HG03439 (cell line): Measurements from ENCODE around the gene TULP1.

Source experiments
- ATAC-seq: cut with Tn5 transposase; IDR thresholded peaks from one replicate; pipeline ENCODE4 v1.9.1; 2021; ENCODE audit warnings: mild to moderate bottlenecking, moderate library complexity; ENCODE audit not compliant: unreplicated experiment

Gene TULP1

DNA sequence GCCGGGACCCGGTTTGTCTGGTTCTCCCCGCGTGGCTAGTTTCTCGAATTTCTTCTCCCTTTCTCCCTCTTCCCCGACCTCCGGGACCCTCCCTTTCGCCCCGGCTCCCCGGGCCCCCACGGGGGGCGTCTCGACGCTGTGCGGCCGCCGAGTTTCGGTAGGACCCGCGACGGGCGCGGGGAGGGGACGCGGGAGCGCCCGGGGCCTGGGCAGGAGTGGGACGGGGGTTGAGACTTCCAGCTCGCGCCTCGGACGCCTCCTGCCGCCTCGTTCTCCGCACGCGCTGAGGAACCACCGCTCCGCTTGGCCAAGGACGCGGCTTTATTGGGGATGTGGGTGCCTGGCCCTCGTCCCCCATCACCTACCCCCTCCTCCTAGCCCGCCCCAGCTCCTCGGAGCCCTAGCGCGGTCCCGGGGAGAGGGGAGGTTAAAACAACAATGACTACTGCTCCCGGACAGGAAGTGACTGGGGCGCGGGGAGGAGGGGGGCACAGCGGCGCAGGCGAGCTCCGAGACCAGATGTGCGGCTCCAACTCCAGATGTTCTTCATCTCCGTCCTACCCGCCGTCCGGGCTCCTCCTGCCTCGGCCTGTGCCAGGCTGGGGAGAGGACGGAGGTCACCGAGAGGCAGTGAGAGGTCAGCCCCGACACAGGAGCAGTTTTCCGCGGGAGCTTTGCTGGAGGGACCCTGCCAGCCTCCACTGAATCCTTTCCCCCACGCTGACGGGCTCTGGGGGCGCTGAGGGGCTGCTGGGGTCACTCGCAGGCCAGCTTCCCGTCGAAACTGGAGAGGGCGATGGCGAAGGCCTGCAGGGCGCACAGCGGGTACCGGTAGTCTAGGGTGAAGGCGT is 14.9 kb downstream of the TULP1 start:
- no peak for ATAC-seq

DNA sequence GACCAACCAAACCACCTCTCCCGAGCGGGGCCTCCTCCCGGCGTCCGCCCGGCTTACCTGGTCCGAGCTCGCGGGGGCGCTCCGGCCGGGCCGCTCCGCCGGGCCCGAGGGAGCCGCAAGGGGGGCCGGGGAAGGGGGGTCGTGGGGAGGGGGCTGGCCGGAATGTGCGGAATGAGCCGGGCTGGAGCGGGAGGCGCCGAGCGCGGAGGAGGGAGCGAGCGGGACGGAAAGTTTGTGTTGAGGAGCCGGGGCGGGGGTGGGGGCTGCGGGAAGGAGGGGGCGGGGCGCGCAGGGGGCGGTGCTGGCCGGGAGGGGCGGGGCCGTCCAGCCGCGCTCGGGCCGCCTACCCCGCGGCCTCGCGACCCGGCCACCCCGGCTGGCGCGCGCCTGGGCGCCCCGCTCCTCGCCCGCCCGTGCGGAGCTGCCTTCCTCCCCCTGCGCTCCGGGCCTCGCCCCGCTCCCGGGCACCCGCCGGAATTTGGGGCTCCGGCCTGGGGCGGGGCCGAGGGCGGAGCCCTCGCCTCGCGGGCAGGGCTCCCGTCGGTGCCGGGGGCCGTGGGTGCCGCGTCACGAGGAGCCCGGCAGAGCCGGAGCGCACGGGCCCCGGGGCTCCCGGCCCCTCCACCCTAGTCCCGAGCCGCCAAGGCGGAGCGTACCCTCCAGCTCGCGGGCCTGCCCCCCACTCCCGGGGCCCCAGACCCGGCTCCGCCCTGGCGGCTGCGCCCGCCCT is 15.7 kb downstream of the TULP1 start, which contains the start of gene TEAD3:
Gene TEAD3, minus strand, starts transcription at position 239 of the 730 bp plus-strand sequence.
- no peak for ATAC-seq

DNA sequence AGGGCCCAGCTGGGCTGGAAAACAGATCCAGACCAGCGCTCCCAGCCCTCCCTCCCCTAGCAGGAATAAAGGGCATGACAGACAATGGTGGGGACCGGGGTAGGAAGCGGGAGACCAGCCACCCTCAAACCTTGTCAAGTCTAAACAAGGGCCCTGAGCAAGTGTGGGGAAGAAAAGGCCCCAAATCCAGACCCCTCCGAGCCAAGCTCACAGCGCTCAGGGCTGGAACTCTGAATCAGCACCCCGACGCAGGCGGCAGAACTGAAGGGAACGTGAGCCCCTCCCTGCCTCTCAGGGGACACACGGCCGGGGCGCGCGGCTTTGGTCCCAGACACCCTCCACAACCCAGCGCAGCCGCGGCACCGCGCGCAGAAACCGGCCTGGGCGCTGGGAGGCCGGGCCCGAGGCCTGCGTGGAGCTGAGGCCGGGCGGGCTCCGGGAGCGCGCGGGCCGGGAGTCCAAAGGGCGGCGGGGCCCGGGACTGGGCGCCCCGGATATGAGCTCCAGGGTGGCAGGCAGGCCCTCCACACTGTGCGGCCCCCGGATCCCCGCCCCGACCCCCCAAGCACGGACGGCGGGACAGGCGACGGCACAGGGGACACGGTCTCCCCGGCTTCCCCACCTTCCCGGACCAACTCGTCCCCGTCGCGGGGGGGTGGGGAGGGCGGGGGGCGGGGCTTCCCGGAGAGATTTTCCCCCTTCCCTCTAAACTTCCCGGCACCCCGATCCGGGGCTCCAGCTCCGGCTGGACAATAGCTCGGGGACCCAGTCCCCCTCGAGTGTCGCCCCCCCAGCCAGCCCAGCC is 16.5 kb downstream of the TULP1 start:
- ATAC-seq, result no peak

DNA sequence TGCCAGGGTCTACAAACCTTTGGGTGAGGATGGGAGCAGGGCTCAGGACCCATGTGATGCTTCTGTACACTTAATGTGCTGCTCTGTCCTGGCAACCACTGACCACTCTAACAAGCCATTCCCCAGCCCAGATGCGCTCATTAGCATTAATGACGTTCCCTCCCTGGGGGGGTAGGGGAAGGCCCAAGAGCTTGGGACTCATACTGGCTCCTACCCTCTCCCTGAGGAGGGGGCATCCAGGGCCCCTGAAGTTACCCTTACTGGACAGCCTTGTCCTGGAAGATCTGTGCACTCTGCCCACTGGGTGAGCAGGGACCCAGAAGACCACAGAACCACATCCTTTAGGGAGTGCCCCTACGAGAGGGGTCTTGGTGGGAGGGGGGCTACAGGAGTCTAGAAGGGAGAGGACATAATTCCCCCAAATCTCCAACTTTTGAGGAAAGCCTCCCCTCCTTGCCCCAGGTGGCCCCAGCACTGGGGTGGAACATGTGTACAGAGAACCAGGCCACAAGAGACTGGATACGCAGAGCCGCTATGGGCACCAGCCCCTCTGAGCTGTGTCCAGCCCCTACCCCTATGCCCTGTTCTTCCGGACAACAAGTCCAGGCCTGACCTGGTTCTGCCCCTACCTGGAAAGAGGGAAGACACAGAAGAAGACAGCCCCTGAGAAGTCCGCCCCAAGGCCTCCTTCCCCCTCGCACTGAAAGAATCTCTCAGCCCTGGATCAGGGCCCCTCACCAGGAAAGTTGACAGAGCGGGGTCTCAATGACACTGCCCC is 17.2 kb downstream of the TULP1 start:
- ATAC-seq, result no peak

DNA sequence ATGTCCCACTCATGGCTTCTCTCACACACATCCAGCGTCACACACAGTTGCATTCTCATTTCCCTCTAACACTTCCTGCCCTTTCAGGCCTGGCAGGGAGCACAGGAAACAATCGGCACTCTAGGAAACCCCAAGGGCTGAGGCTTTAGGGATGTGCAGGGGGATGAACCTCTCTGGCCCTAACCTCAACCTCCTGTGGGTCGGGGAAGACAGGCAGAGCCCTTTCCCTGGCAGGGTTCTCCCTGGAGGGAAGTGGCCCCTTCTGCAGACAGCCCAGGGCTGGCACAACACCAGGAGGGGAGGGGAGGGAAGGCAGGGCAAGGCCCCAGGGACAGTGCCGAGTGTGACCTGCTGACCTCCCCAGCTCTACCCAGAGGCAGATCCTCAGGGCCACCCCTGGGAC is 18.5 kb downstream of the TULP1 start:
- no peak for ATAC-seq

DNA sequence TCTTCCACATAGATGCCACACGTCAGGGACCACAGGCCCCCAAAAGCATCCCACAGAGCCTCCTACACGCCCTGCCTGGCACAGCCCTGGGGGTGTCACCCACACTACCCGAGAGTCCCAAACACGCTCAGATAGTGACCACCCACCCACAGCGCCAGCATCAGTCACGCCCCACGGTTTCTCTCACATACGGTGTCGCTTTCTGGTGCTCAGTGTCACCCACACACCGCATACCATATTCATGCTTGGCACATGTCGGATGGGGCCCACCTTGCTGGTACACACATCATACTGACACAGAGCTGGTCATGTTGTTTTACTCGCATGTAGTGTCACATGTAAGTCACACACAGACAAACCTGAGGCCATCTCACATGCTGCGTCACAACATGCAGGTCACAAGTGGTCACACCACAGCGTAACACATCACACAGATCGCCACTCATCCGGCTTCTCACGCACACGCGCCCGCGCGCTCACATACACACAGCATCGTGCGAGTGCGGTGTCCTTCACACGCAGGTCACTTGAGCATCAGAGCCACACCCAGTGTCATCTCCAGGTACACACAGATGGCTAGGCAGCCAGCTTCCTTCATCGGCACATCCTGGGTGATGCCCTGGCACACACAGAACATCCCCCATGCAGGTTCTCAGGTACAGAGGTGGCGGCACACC is 19.3 kb downstream of the TULP1 start:
- no peak for ATAC-seq

DNA sequence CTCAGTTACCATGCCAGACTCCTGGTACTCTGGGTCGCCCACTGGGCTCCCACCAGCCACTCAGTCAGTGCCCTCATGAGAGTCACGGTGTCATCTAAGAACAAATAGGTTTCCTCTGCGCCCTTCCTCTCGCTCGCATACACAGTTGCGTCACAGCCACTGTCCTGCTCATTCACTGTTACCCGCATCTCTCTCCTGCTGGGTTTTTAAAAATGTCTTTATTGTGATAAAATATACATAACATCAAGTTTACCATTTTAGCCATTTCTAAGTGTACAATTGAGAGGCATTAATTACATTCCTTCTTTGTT is 19.8 kb downstream of the TULP1 start:
- no peak for ATAC-seq

DNA sequence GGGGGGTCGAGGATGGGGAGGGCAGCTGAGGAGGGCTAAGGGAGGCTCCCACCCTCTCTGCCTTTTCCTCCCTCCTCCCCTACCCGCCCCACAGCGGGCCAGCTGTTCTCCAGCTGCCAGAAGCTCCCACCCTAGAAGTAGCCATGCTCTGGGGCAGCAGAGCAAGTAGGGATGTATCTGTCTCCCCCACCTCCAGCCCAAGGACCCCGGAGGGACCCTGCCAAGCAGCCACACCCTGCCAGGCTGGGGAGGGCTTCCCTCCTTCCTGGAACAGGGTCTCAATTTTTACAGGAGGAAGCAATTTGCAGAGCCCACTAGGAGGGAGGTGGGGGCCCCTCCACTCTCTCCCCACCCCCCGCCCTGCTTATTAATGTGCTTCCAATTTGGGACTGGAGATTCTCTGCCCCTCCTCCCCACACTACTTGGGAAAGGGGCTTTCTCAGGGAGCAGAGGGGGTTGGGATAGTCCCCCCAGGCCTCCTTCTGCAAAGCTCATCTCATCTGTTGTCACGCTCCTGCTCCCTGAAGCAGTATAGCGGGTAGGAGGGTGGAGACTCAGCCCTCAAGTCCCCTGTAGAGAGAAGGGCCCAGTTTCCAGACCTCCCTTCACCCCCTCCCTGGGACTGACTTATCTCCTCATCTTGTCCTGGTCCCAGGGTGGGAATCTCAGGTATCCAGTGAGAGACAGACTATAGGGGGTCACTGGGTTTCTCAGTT is 20.3 kb downstream of the TULP1 start:
- no peak for ATAC-seq

DNA sequence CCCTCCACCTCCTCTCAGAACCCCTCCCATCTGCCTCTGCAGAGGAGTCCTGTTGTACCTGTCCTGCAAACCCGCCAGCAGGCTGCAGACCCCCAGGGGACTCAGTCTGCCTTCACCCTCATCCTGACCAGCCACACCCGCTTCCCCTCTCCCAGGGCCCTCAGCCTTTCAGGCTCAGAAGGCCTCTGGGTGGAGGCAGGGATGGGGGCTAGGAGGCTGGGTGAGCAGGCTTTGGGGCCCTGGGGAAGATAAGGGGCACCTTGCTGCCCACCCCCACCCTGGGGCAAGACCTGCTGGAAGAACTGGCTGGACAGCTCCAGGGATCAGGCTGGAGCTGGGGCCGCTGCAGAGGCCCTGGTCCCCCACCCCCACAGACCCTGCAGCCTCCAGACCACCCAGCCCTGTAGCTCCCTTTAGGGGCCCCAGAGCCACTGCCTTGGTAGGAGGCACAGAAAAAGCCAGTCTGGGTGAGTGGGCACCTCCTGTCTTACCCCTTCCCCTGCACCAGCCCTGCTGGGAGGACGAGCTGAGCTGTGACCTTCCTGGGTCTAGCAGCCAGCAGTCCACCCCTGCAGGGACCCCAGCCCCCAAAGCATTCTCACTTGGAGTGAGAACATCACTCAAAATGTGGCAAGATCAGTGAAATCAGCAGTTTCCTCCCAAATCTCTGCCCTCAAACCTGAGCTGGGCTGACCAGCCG is 21.0 kb downstream of the TULP1 start:
- no peak for ATAC-seq

DNA sequence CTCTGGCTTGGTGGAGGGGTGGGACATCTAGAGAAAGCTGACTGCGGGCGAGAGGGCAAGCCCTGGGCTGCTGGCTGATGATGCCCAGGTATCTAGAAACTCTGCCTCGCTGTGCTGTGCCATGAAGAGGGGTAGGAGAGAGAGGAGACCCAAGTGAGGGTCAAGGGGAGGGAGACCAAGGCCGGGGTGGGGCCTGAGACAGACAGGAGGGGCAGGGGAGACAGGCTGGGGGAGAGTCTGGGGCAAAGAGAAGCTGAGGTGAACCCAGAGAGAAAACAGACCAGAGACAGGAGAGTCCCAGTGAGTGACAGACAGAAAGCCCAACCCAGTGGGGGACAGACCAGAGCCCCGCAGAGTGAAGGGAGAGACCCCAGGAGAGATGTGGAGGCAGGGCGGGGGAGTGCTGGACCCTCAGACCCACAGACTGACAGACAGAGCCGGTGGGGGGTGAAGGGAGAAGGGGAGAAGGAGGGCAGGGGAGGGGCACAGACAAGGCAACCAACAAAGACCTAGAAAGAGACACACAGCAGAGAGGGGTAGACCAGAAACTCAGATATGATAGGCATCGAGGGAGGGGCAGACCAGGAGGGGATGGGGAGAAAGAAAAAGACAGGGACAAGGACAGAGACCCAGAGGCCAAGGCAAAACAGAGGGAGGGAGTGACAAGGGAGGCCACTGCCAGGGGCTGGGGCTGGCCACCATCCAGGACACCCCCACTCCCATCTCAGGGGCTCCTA is 21.7 kb downstream of the TULP1 start:
- no peak for ATAC-seq

DNA sequence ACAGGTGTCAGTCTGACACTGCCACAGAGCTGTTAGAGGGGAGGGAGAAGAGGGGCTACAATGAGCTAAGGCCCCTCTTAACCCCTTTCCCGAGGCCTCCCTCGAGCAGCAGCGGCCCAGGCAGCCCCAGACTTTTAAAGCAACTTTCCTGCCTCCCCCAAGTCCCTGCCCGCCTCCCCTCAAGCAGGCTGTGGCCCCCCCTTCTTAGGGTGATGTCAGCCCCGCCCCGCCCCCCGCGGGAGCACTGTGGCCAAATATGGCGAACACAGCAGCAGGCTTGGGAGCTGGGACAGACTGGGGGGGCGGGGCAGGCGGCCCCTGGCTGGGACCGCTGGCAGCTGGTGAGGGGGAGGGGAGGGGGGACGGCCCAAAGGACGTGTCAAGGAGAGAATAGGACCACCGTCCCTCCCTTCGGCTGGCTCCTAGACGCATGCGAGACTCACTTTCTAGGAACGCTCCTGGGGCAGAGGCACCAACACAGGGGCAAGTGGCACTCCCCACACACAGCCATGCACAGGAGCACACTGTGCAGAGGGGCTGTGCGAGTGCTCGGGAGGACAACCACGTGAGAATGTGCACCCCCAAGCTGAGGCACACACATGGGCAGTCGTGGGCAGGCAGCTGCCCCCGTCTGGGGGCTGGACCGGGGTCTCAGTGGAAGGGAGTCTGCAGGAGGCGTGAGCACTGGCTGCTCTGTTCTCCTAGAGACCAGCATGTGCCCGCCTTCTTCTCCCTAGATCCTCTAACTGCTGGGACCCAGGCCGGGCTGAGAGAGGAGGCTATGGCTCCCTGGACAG is 22.5 kb downstream of the TULP1 start:
- no peak for ATAC-seq

DNA sequence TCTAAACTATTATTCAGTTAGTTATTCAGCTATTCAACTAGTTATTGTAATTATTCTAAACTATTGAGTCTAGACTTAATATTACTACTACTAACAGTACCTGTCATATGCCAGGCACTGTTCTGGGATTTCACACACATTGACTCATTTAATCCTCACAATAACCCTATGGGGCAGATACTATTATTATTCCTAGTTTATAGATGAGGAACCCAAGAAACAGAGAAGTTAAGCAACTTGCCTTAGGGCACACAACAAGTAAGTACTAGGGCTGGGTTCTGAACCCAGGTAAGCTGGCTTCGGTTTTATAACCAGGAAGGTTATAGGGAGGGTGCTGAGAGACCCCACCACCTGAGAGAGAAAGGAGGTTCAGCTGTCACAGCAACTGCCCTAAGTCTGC is 23.6 kb downstream of the TULP1 start:
- ATAC-seq, result no peak

DNA sequence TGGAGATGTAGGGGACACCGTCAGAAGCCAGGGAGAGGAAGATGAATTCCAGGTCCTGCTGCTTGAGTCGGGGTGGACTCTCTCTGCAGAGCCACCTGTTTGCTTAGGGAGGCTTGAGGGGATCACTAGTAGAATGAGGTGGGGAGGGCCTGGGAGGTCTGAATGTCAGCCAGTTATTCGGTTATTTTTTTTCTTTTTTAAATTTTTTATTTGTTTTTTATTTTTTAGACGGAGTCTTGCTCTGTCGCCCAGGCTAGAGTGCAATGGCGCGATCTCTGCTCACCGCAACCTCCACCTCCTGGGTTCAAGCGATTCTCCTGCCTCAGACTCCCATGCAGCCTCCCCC is 24.2 kb downstream of the TULP1 start:
- no peak for ATAC-seq

DNA sequence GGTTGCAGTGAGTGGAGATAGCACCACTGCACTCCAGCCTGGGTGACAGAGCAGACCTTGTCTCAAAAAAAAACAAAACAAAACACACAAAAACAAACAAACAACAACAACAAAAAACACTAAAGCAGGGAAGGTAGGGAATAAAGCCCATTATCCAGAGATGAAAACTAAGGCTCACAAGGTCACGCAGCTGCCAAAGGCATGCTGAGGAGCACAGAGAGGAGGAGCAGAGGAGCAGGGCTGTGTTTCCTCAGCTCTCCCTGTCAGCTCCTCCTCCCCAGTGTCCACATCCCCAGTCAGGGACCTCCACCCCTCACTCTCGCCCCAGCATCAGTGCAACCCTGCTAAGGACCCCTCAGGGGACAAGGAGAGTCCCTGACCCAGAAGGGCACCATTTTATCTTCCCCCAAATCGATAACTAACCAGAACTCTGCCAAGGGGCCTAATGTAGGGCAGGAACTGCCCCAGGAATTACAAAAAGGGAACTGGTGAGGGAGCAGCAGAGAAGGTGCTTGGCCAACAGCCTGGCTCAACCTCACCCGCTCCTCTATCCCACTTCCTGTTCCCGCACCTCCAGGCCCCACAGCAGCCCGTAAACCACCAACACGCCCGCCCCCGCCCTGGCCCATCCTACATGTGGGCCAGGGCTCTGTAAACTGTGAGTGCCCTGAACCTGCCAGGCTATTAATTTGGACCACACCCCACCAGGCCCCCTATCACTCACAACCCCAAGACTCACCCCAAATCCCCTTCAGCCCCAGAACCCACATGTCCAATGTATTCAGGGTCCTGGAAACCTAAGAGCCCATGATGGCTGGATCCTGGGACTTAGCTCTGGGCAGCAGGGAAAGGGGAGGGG is 24.8 kb downstream of the TULP1 start:
- no peak for ATAC-seq

DNA sequence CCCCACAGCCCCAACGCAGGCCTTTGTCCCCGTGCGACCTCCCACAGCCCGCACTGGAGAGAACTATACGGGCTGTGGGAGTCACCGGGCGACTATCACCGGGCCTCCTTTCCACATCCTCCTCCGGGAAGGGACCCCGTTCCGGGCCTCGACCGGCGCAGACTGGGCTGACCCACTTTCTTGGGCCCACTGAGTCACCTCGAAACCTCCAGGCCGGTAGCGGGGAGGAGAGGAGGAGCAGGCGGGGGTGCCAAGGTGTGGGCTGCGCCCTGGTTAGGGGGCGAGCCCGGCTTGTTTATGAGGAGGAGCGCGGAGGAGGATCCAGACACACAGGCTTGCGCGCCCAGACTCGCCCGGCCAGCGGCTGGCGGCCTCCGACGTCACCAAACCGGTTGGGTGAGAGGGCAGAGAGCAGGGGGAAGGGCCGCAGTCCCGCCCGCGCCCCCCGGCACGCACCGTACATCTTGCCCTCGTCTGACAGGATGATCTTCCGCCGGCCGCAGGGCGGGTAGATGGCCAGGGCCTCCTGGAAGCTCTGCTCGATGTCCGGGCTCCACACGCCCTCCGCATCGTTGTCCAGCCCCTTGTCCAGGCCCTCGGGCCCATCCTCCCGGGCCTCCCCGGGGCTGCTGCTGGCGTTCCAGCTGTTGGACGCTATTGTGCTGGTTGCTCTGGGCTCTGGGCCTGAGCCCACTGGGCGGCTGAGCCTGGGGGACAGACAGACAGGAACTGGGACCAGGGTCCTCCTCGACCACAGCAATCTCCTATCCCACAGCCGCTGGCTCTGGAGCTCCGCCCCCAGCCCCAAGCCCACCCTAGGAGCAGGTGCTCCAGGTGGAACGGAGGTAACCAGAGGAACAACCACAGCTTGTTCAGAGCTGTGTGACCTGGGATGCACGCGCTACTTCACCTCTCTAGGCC is 26.4 kb downstream of the TULP1 start:
- ATAC-seq, result no peak

DNA sequence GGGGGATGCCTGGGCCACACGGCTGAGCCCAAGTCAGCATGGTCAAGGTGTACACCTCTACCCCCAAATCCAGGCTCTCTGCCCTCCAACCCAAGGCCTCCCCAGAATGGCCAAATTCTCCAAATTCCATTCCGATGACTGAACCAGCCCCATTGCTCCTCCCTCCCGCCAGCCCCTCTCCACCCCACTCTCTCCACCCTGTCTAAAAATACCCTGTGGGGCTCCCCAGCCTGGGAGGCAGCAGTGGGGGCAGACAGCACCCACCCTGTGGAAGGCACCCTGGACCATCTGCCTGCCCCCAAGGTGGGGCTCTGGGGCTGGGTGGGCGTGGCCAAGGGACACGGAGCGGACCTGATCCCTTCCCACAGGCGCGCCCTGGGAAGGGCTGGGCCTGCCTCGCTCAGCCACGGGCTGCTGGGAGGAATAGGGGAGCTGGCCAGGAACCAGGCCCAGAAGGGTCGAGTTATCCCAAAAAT is 27.3 kb downstream of the TULP1 start:
- no peak for ATAC-seq
